SK-N-SH treated with all-trans-retinoic acid at 6 μM for 48 hours (cell line): ENCODE measurements around the gene SYTL2.

Experiments used
- ISL1 ChIP-seq: fragments of 250-450 bp; sonication (Bioruptor Pico); IDR thresholded peaks from 2 replicates; pipeline ENCODE4 v2.1.2; 2022; ENCODE audit warnings: mild to moderate bottlenecking, moderate library complexity
- ZNF70 ChIP-seq: fragments of 450-650 bp; formaldehyde crosslinking; IDR thresholded peaks from 2 replicates; pipeline ENCODE4 v1.5.0; 2020; ENCODE audit warnings: mild to moderate bottlenecking, moderate library complexity
- ZNF8 ChIP-seq: fragments of 450-650 bp; formaldehyde crosslinking; IDR thresholded peaks from 2 replicates; pipeline ENCODE4 v1.5.0; 2020; ENCODE audit warnings: mild to moderate bottlenecking, moderate library complexity
- TF ChIP-seq, protein P1 (sequence below): fragments of 250-450 bp; sonication (Bioruptor Pico); IDR thresholded peaks from 2 replicates; pipeline ENCODE4 v1.8.0; 2020; ENCODE audit warnings: mild to moderate bottlenecking, moderate library complexity, borderline replicate concordance

DNA sequence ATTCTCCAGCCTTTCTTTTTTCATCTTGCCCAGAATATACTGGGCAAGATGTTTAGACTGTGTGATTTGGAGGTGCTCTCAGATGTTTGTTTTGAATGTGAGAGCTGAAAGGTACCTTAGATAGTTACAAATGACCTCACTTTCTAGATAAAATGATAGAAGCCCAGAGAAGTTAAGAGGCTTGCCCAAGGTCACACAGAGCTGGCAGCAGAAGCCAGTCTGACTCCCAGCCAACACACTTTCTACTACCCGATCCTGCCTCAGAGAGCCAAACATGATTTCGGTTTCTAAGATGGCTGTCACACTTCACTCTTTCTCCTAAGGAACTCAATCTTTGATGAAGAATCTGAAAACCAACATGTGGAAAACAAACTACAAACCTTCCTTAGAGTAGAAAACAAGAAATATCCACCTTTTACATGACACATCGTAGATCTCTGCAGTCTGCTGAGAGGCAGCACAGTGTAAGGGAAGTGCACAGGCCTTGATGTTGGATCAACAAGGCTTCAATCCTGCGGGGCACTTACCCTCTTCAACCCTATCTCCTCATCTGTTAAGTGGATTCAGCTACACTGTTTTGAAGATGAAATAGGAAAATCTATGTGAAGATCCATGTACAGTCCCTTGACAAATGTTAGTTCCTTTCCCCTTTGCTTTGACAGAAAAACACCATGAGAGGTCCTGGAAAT is 58.6 kb downstream of the SYTL2 start:
- TF ChIP-seq, protein P1, sequence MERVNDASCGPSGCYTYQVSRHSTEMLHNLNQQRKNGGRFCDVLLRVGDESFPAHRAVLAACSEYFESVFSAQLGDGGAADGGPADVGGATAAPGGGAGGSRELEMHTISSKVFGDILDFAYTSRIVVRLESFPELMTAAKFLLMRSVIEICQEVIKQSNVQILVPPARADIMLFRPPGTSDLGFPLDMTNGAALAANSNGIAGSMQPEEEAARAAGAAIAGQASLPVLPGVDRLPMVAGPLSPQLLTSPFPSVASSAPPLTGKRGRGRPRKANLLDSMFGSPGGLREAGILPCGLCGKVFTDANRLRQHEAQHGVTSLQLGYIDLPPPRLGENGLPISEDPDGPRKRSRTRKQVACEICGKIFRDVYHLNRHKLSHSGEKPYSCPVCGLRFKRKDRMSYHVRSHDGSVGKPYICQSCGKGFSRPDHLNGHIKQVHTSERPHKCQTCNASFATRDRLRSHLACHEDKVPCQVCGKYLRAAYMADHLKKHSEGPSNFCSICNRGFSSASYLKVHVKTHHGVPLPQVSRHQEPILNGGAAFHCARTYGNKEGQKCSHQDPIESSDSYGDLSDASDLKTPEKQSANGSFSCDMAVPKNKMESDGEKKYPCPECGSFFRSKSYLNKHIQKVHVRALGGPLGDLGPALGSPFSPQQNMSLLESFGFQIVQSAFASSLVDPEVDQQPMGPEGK (CRISPR knock-in tag): no peak
- TF ChIP-seq ZNF70 (CRISPR knock-in tag): no peak
- no peak for TF ChIP-seq ZNF8 (CRISPR knock-in tag)
- TF ChIP-seq ISL1 (CRISPR knock-in tag): no peak
